T-helper 17 cell (primary cell): Measurements from ENCODE around the gene MINDY3. TPM values are rescaled to one million over a fixed set of nuclear protein-coding genes. Genes with fewer than 3 reads are reported as not detected.

Experiments
- total RNA-seq, 4 donors: library from RNA in 2 of 4; stranded (reverse) in 2 of 4; gene quantifications; one replicate each; pipeline ENCODE4 v1.2.3 and lab custom pipeline; 2022 to 2026

MINDY3 gene
- total RNA-seq, 2 donors from 2014 or later: 22.2 to 34.1 TPM

Other genes starting within 250 kb of the MINDY3 start
- gene ITGA8, start 140.6 kb downstream of the MINDY3 start, total RNA-seq: not detected